ENCODE data around the gene GGACT. TPM values are rescaled to one million over a fixed set of nuclear protein-coding genes. Genes with fewer than 3 reads are reported as not detected.

GGACT gene
- total RNA-seq, 3 donors from 2014 or later (not counting 1 experiment from before 2014, with no cell fraction given): 8.8 to 16.4 (median 15.1) TPM

DNA sequence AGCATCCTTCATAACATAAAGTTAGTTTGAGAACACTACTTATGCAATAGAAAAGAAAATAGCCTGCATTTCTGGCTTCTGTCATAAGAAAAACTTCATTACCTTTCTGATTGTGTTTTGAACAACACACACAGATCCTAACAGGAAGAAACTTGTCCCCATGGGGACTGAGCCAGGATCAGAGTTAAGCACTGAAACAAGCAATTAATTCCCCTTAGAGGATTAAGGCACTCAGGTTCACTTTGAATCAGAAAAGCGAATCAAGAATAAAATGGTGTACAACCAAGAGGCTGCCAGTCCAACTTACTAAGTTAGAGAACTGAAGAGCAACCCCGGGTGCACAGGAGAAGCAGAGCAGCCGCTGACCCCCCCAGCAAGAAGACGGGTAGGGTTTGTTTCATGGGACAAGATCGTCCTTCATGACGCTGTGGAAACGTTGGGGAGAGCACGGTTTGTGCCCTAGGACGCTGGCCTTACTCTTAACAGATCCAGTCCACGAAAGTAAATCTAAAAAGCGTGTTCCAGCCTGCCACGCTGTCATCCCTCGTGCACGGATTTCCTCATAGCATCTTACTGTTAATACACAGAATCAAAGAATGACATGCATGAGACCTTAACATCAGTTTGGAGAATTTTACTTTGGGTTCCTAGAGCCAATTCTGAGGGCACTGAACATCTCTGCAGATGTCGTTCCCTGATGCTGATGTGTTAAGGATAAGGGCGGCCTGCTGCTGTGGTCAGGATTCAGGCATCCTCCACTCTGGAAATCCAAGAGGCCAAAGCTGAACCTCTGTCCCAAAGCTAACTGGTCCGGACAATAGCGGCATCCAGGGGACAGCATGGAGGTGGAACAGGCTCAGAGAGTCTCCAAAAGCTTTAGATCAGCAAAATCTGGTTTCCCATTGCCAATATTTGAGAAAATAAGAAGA, 46.4 kb downstream of the GGACT start:
- TF ChIP-seq, protein P1, sequence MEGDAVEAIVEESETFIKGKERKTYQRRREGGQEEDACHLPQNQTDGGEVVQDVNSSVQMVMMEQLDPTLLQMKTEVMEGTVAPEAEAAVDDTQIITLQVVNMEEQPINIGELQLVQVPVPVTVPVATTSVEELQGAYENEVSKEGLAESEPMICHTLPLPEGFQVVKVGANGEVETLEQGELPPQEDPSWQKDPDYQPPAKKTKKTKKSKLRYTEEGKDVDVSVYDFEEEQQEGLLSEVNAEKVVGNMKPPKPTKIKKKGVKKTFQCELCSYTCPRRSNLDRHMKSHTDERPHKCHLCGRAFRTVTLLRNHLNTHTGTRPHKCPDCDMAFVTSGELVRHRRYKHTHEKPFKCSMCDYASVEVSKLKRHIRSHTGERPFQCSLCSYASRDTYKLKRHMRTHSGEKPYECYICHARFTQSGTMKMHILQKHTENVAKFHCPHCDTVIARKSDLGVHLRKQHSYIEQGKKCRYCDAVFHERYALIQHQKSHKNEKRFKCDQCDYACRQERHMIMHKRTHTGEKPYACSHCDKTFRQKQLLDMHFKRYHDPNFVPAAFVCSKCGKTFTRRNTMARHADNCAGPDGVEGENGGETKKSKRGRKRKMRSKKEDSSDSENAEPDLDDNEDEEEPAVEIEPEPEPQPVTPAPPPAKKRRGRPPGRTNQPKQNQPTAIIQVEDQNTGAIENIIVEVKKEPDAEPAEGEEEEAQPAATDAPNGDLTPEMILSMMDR (IDR thresholded peaks at IDR 0.05): no peak
- H3K4me1 ChIP-seq (ENCODE audit: control insufficient read depth, insufficient read depth, low read length): peaks cover 4% of the 10 kb centered on the region
- H3K27ac Mint-ChIP-seq: no peak overlapping the region
- H3K27me3 ChIP-seq (ENCODE audit: control insufficient read depth, insufficient read depth, low read length): no peaks in the 10 kb centered on the region
- no peak for ATAC-seq
- H3K4me3 ChIP-seq (ENCODE audit: low read length): no peak overlapping the region
- H3K9me3 Mint-ChIP-seq: no peaks in the 10 kb centered on the region
- no peaks in the 10 kb centered on the region for H3K27me3 Mint-ChIP-seq (ENCODE audit: low read depth in 2 of 2)
- H3K27ac ChIP-seq (ENCODE audit: low read length): no peak overlapping the region
- H3K9me3 ChIP-seq (ENCODE audit: control insufficient read depth, insufficient read depth, low read length): no peaks in the 10 kb centered on the region
- H3K4me1 Mint-ChIP-seq: peaks cover 5 to 17% of the 10 kb centered on the region in 2 donors
- DNase-seq: no peak
- H3K36me3 ChIP-seq (ENCODE audit: control insufficient read depth, insufficient read depth, low read length): no peaks in the 10 kb centered on the region
- 95% methylated on average over 18 of the region's 18 CpGs for WGBS (ENCODE audit: insufficient coverage)
- H3K4me3 Mint-ChIP-seq: no peak overlapping the region
- intact Hi-C loops (cut with micrococcal nuclease): loop anchor here (2.0 kb wide), 1 partner anchor 885 kb away; no protein-coding TSS in a partner anchor
- no peaks in the 10 kb centered on the region for H3K36me3 Mint-ChIP-seq

DNA sequence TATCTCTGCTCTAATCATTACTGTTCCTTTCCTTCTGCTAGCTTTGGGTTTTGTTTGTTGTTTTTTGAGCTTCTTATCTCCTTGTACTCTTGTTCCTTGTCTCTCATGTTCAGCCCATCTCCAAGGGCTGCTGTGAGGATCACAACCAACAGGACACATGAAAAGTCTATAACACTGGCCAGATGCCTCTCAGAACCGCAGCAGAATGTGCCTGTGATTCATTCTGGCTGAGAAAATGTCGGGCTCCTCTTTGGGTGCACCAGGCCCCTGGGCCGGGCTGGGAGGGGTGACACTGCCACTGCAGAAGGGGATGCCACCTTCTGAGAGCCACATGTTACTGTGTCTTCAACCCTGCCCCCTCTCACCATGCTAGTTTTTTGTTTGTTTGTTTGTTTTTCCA, 48.0 kb downstream of the GGACT start:
- DNase-seq (no peak), ATAC-seq (no peak)
- no peaks in the 10 kb centered on the region for H3K9me3 Mint-ChIP-seq
- H3K4me3 Mint-ChIP-seq: no peak overlapping the region
- TF ChIP-seq, protein P1 (IDR thresholded peaks at IDR 0.05): no peak
- 93% methylated on average over 3 of the region's 3 CpGs for WGBS (ENCODE audit: insufficient coverage)
- H3K36me3 Mint-ChIP-seq: no peaks in the 10 kb centered on the region
- no peaks in the 10 kb centered on the region for H3K27me3 Mint-ChIP-seq (ENCODE audit: low read depth in 2 of 2)
- Histone ChIP-seq H3K4me1 (ENCODE audit: control insufficient read depth, insufficient read depth, low read length) (peaks cover 4% of the 10 kb centered on the region), H3K4me3 (ENCODE audit: low read length) (no peak overlapping the region), H3K27ac (ENCODE audit: low read length) (no peak overlapping the region), H3K27me3 (ENCODE audit: control insufficient read depth, insufficient read depth, low read length) (no peaks in the 10 kb centered on the region), H3K9me3 (ENCODE audit: control insufficient read depth, insufficient read depth, low read length) (no peaks in the 10 kb centered on the region), H3K36me3 (ENCODE audit: control insufficient read depth, insufficient read depth, low read length) (peaks cover 5% of the 10 kb centered on the region)
- no peak overlapping the region for H3K27ac Mint-ChIP-seq
- intact Hi-C loops (cut with micrococcal nuclease): no loop called here
- H3K4me1 Mint-ChIP-seq: peaks cover 5 to 13% of the 10 kb centered on the region in 2 donors

DNA sequence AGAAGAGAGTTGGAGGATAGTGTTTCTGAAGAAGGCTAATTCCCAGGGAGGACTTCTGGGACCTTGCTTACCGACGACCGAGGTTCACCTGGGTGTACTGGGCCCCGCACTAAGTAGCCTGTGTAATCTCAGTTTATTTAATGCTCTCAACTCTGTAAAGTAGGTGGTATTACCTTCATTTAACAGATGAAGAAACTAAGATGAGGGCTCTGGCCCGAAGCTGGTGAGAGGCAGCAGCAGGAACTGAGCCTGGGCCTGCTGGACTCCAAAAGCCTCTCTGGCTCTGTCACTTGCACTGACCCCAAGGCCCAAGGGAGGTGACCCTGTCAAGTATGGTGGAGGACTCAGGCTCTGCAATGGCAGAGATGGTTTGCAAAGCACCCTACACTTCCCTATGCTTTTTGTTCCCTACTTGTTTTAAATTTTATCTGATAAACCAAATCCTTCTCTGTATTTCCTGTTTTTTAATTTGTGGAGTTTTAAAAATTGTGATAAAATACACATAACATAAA, 50.6 kb downstream of the GGACT start:
- no peaks in the 10 kb centered on the region for H3K9me3 ChIP-seq (ENCODE audit: control insufficient read depth, insufficient read depth, low read length)
- TF ChIP-seq, protein P1 (IDR thresholded peaks at IDR 0.05): no peak
- H3K9me3 Mint-ChIP-seq: no peaks in the 10 kb centered on the region
- intact Hi-C loops (cut with micrococcal nuclease): no loop called here
- DNase-seq: no peak
- peaks cover 5 to 13% of the 10 kb centered on the region in 2 donors for H3K4me1 Mint-ChIP-seq
- no peaks in the 10 kb centered on the region for H3K27me3 ChIP-seq (ENCODE audit: control insufficient read depth, insufficient read depth, low read length)
- no peak overlapping the region for H3K27ac Mint-ChIP-seq
- no peak overlapping the region for H3K27ac ChIP-seq (ENCODE audit: low read length)
- H3K36me3 Mint-ChIP-seq: no peaks in the 10 kb centered on the region
- no peak overlapping the region for H3K4me3 ChIP-seq (ENCODE audit: low read length)
- no peaks in the 10 kb centered on the region for H3K27me3 Mint-ChIP-seq (ENCODE audit: low read depth in 2 of 2)
- 100% methylated on average over 5 of the region's 5 CpGs for WGBS (ENCODE audit: insufficient coverage)
- peaks cover 5% of the 10 kb centered on the region for H3K36me3 ChIP-seq (ENCODE audit: control insufficient read depth, insufficient read depth, low read length)
- H3K4me1 ChIP-seq (ENCODE audit: control insufficient read depth, insufficient read depth, low read length): peaks cover 4% of the 10 kb centered on the region
- ATAC-seq: no peak
- no peak overlapping the region for H3K4me3 Mint-ChIP-seq

Data from natural killer cell (primary cell).